Thyroid gland (tissue), 4 donors: ENCODE data around the gene LRRC2.
"Not testable (repeated sequence)": the region's sequence is repeated elsewhere in the genome, so short reads cannot be mapped to it uniquely, and the experiment has no call there.

Experiments used
- POLR2A ChIP-seq, 2 donors: fragments of 450-650 bp; IDR thresholded peaks; one replicate each; pipeline ENCODE4 v1.6.1; 2017; ENCODE audit warnings: antibody characterized with exemption in 2 of 2, mild to moderate bottlenecking in 2 of 2, moderate library complexity in 1 of 2
- TF ChIP-seq, protein P1 (sequence below), 6 experiments: fragments of 200-600 bp in 3 of 6; fragments of 450-650 bp in 3 of 6; sonication (generic) in 3 of 6; IDR thresholded peaks; one replicate each; pipeline ENCODE4 v1.5.1; 2016 to 2019; ENCODE audit warnings: antibody characterized with exemption in 6 of 6, mild to moderate bottlenecking in 2 of 6, inconsistent platforms in 1 of 6, moderate library complexity in 1 of 6

DNA sequence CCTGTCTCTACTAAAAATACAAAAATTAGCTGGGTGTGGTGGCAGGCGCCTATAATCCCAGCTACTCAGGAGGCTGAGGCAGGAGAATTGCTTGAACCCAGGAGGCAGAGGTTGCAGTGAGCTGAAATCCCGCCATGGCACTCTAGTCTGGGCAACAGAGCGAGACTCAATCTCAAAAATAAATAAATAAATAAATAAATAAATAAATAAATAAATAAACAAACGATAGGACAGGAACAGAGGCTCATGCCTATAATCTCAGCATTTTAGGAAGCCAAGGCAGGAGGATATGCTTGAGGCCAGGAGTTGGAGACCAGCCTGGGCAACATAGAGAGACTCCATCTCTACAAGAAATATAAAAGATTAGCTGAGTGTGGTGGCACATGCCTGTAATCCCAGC lies 43.9 kb downstream of the LRRC2 start:
- TF ChIP-seq, protein P1, sequence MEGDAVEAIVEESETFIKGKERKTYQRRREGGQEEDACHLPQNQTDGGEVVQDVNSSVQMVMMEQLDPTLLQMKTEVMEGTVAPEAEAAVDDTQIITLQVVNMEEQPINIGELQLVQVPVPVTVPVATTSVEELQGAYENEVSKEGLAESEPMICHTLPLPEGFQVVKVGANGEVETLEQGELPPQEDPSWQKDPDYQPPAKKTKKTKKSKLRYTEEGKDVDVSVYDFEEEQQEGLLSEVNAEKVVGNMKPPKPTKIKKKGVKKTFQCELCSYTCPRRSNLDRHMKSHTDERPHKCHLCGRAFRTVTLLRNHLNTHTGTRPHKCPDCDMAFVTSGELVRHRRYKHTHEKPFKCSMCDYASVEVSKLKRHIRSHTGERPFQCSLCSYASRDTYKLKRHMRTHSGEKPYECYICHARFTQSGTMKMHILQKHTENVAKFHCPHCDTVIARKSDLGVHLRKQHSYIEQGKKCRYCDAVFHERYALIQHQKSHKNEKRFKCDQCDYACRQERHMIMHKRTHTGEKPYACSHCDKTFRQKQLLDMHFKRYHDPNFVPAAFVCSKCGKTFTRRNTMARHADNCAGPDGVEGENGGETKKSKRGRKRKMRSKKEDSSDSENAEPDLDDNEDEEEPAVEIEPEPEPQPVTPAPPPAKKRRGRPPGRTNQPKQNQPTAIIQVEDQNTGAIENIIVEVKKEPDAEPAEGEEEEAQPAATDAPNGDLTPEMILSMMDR (IDR thresholded peaks at IDR 0.05): not testable (repeated sequence)
- not testable (repeated sequence) for TF ChIP-seq POLR2A (IDR thresholded peaks at IDR 0.05)
